ENCODE results near the gene CADM2.

DNA sequence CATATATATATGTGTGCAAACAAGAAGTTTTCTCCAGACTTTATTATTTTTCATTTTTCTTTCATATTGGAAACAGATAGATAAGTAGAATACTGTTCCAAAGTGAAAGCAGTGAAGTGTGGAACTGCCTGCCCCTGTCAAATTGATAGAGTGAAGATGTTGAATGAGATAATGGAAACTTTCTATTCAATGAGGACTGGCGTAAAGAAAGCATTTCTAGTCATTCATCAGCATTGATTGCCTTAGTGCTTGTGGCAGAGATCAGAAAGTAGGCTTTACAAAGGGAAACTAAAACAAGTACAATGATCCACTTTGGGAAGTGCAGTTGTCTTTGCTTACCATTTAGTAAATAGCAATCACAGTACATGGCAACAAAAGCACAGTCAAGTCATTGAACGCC, 300.0 kb downstream of the CADM2 start:
- TF ChIP-seq POLR2AphosphoS5 (IDR thresholded peaks at IDR 0.05): no peak
- TF ChIP-seq, protein P1, sequence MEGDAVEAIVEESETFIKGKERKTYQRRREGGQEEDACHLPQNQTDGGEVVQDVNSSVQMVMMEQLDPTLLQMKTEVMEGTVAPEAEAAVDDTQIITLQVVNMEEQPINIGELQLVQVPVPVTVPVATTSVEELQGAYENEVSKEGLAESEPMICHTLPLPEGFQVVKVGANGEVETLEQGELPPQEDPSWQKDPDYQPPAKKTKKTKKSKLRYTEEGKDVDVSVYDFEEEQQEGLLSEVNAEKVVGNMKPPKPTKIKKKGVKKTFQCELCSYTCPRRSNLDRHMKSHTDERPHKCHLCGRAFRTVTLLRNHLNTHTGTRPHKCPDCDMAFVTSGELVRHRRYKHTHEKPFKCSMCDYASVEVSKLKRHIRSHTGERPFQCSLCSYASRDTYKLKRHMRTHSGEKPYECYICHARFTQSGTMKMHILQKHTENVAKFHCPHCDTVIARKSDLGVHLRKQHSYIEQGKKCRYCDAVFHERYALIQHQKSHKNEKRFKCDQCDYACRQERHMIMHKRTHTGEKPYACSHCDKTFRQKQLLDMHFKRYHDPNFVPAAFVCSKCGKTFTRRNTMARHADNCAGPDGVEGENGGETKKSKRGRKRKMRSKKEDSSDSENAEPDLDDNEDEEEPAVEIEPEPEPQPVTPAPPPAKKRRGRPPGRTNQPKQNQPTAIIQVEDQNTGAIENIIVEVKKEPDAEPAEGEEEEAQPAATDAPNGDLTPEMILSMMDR (IDR thresholded peaks at IDR 0.05): no peak
- TF ChIP-seq POLR2A (IDR thresholded peaks at IDR 0.05): no peak

All from upper lobe of left lung (tissue), 4 donors.